ENCODE results near the gene PPP1R13B. TPM values are rescaled to one million over a fixed set of nuclear protein-coding genes. Genes with fewer than 3 reads are reported as not detected.
A peak's percentile ranks its signal among the peaks of the same experiment; 100 is the strongest.

Gene PPP1R13B
- polyA plus RNA-seq, 1 of the 3 experiments (the other 2 are of a cell fraction), result 5.7 TPM

- Histone ChIP-seq H3K27me3 (ENCODE audit: insufficient read depth) (no peaks in the 10 kb centered on the region), H3K4me2 (no peak overlapping the region), H3K4me3 (ENCODE audit: low read depth in 2 of 2, low read length in 1 of 2) (no peak overlapping the region), H3K27ac (ENCODE audit: low read depth in 2 of 2, low read length in 1 of 2) (peak overlapping the region in 1 of 2 experiments; percentile 76; a peak in 2 of 4 replicates), H3K9me2 (no peaks in the 10 kb centered on the region), H3K79me2 (ENCODE audit: insufficient read depth) (no peaks in the 10 kb centered on the region), H3K9me3 (no peaks in the 10 kb centered on the region), H3K9ac (no peak overlapping the region), H4K20me1 (ENCODE audit: insufficient read depth) (no peaks in the 10 kb centered on the region), H2AFZ (ENCODE audit: low read depth) (no peak overlapping the region), H3F3A (replicated peaks; ENCODE audit: insufficient read depth) (no peaks in the 10 kb centered on the region), H3K4me1 (ENCODE audit: control insufficient read depth in 1 of 2, insufficient read depth in 2 of 2, low read depth in 1 of 2, low read length in 1 of 2) (peaks cover 0 to 38% of the 10 kb centered on the region in 2 experiments; a peak in 1 of 4 replicates), H3K36me3 (replicated peaks in 1 of 2; ENCODE audit: control insufficient read depth in 1 of 2, insufficient read depth in 2 of 2, low read length in 1 of 2) (no peaks in the 10 kb centered on the region)
- 0% methylated on average over 1 of the region's 3 CpGs for WGBS (ENCODE audit: low lambda C conversion rate)
- no peak for DNase-seq
- ChIA-PET POLR2A (no interaction called here), CTCF (interaction anchor here (1.4 to 3.3 kb wide), 3 partner anchors 18 to 74 kb away, joined by 6 to 15 read pairs (median 7); no protein-coding TSS in a partner anchor)
- TF ChIP-seq, protein P1, sequence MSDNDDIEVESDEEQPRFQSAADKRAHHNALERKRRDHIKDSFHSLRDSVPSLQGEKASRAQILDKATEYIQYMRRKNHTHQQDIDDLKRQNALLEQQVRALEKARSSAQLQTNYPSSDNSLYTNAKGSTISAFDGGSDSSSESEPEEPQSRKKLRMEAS (IDR thresholded peaks at IDR 0.05; ENCODE audit: low read depth), result no peak
- TF ChIP-seq TCF12 (IDR thresholded peaks at IDR 0.05), result no peak
- no peak for TF ChIP-seq POLR2AphosphoS5 (IDR thresholded peaks at IDR 0.05; ENCODE audit: low read depth, low read length)
- no peak for TF ChIP-seq EZH2phosphoT487 (IDR thresholded peaks at IDR 0.05; ENCODE audit: borderline replicate concordance, low read depth)
Observed at GRCh38 chr14:103883263-103883523, 35.8 kb upstream of the PPP1R13B start.

DNA sequence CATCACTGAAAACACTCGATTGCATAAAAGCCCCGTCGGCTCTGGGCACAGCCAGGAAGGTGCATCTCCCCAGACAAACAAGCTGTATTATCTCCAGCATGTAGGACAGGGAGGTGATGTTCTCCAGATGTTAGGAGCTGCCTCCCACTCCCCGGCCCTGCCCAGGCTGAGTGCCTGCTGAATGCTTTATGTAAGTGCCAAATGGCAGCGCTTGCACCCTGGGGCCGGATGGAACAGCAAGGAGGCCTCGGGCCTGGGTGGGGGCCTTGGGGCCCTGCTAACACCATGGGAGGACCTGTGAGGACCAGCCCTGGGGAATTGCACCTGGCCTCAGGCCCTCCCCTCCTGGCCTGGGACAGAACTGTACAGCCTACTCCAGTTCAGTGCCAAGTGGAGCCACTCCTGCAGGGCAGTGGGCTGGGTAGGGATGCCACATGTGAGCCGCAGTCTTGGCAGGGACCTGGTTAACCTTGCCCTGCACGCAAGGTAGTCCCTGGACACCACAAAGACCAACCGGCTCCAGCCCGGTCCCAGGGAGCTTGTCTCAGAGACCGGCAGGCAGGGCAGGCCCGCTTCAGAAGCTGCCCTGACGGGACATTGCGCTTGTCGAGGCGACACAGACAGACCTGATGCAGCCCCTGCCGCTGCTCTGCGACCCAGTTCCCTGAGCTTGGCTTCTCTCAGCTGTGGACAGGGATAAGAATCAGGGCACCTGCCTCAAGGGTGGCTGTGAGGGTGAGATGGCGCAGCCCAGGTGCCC is 35.3 kb upstream of the PPP1R13B start:
- Histone ChIP-seq H3K9me3 (no peaks in the 10 kb centered on the region), H3K79me2 (ENCODE audit: insufficient read depth) (no peaks in the 10 kb centered on the region), H2AFZ (ENCODE audit: low read depth) (no peak overlapping the region), H3K9me2 (no peaks in the 10 kb centered on the region), H3K4me1 (ENCODE audit: control insufficient read depth in 1 of 2, insufficient read depth in 2 of 2, low read depth in 1 of 2, low read length in 1 of 2) (peaks cover 0 to 38% of the 10 kb centered on the region in 2 experiments; a peak in 1 of 4 replicates), H3K4me3 (ENCODE audit: low read depth in 2 of 2, low read length in 1 of 2) (no peak overlapping the region), H3F3A (replicated peaks; ENCODE audit: insufficient read depth) (no peaks in the 10 kb centered on the region), H3K9ac (no peak overlapping the region), H3K36me3 (replicated peaks in 1 of 2; ENCODE audit: control insufficient read depth in 1 of 2, insufficient read depth in 2 of 2, low read length in 1 of 2) (no peaks in the 10 kb centered on the region), H3K4me2 (no peak overlapping the region), H3K27me3 (ENCODE audit: insufficient read depth) (no peaks in the 10 kb centered on the region), H3K27ac (ENCODE audit: low read depth in 2 of 2, low read length in 1 of 2) (peak overlapping the region in 1 of 2 experiments; percentile 76; a peak in 2 of 4 replicates), H4K20me1 (ENCODE audit: insufficient read depth) (no peaks in the 10 kb centered on the region)
- TF ChIP-seq, protein P2, sequence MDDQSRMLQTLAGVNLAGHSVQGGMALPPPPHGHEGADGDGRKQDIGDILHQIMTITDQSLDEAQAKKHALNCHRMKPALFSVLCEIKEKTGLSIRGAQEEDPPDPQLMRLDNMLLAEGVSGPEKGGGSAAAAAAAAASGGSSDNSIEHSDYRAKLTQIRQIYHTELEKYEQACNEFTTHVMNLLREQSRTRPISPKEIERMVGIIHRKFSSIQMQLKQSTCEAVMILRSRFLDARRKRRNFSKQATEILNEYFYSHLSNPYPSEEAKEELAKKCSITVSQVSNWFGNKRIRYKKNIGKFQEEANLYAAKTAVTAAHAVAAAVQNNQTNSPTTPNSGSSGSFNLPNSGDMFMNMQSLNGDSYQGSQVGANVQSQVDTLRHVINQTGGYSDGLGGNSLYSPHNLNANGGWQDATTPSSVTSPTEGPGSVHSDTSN (IDR thresholded peaks at IDR 0.05), result no peak
- TF ChIP-seq RFX5 (IDR thresholded peaks at IDR 0.05; ENCODE audit: low read length) (no peak), NFIC (IDR thresholded peaks at IDR 0.05; ENCODE audit: borderline replicate concordance) (no peak), REST (IDR thresholded peaks at IDR 0.05; ENCODE audit: low read depth, low read length) (no peak), USF2 (IDR thresholded peaks at IDR 0.05; ENCODE audit: borderline replicate concordance, low read depth, low read length) (no peak), GATA2 (CRISPR knock-in tag; IDR thresholded peaks at IDR 0.05) (peak; percentile 57), RCOR1 (IDR thresholded peaks at IDR 0.05; ENCODE audit: low read length) (peak; percentile 58; the same call in 1 of the 2 replicates), FOSL2 (IDR thresholded peaks at IDR 0.05; ENCODE audit: borderline replicate concordance, low read depth) (no peak), EP300 (IDR thresholded peaks at IDR 0.05; ENCODE audit: borderline replicate concordance in 1 of 2, low read depth in 1 of 2, low read length in 1 of 2) (peak in 1 of 2 experiments; percentile 64; a peak in 2 of 4 replicates), MEF2A (IDR thresholded peaks at IDR 0.05; ENCODE audit: borderline replicate concordance, low read depth) (no peak)
- ChIA-PET POLR2A (no interaction called here), CTCF (interaction anchor here (0.7 to 3.3 kb wide), 7 partner anchors 18 to 74 kb away, joined by 3 to 15 read pairs (median 6); no protein-coding TSS in a partner anchor)
- 58% methylated on average over 4 of the region's 20 CpGs for WGBS (ENCODE audit: low lambda C conversion rate)
- DNase-seq, result peak; percentile 87
